CD4-positive, alpha-beta T cell treated with Interleukin-2 at 100 ng/mL for 4 hours (primary cell): Measurements from ENCODE around the gene CROCC2.

ENCODE experiments used
- DNase-seq: peaks from one replicate; pipeline ENCODE4 v3.0.0-alpha.2; 2020; ENCODE audit warnings: low spot score

CROCC2 gene

DNA sequence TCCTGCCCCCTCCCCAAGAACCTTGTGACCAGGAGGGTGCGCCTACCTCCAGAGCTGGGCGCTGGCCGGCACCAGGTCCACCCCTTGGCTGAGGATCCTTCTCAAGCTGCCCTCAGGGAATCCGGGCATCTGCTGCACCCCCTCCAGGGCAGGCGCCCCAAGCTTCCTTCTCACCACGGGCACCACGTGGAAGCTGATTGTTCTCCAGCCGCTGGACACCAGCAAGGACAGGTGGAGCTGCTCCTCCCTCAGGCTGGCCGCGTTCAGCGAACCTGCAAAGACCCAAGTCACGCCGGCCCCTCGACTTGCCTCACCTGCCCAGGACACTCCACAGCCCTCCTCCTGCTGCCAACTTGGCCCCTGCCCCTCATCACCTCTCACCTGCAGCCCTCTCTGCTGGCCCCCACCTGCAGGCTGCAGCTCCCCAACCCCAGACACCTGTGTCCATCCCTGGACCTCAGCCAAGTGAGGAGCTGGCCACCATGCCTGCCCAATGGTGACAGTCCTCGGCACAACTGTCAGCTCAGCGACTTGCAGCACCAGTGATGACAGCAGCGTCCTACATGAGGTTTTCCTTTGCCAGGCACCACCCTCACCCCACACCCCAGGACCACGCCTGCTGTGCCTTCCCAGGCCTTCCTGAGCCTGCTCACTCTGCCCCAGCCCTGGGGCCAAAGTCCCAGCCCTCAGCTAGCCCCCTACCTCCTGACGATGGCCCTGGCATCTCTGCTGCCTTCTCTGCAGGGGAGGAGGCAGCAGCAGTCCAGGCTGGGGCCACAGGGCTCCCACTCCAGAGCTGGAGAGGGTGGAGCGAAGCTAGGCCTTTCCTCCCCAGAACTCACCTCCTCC is 14.4 kb upstream of the CROCC2 start:
- no peak for DNase-seq

DNA sequence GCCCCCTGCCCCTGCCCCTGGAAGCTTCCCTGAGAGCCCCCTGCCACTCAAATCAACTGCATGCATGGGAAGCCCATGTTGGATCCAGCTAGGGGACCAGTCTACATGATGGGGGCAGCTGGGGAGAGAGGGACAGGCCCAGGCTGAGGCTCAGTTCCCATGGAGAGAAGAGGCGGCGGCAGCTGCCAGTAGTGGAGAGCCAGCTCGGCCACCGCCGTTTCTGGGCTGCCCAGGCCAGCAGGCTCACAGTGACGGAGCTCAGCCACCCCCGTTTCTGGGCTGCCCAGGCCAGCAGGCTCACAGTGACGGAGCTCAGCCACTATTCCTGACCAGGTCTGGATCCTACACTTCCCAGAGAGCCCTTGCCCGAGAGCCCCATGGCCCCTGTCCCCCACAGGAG is 13.8 kb upstream of the CROCC2 start:
- no peak for DNase-seq

DNA sequence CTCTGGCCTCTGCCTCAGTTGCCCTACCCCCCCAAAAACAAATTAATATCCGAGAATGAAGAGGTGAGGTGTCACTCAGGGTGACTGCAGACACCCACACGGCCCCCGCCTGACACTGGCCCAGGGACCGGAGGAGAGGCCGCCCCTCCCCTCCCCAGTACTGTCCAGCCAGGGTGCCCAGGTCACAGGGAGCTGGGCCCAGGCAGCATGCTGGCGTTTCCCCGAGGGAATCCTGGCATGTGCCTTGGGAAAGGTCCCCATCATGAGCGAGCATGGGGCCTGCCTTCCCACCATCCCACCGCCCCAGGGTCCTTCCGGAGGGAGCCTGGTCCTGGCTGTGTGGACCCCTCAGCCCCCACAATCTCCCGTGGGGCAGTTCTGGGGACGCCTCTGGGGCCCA is 13.2 kb upstream of the CROCC2 start:
- no peak for DNase-seq

DNA sequence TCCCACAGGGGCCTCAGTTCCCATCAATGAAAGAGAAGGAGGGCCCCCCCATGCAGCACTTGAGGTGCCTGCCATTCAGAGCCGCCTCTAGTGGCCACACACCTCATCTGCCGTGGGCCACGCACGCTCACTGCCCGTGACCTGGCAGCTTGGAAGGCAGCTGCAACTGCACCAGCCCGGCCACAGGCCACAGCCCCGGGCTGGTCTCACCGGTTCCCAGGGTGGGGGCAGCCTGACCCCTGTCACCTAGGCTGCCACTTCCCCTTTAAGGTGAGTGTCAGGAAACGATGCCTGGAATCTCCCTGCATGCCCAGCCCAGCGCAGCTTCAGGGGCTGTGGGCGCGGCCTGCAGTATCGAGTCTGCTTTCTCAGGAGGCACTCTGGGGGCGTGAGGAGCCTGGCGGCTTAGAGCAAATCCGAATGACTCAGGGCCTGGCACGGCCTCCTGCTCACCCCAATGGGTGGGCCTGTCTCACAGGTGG is 12.7 kb upstream of the CROCC2 start:
- DNase-seq: peak; percentile 2

DNA sequence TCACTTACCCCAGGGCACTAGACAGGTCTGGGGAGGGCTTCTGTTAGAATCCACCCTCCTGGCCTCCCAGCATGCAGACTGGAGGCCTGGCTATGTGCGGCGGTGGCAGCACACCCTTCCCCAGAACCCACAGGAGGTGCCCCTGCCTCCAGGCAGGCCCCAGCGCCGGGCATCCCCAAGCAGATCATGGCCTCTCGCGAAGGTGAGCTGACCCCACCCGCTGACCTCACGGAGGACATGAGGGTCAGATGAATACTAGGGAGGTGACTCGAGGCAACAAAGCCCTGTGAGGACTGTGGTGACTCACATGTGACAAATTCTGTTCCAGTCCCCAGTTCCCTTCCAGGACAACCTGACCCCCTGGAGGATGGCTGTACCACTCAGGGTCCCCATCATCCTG is 12.1 kb upstream of the CROCC2 start:
- no peak for DNase-seq

DNA sequence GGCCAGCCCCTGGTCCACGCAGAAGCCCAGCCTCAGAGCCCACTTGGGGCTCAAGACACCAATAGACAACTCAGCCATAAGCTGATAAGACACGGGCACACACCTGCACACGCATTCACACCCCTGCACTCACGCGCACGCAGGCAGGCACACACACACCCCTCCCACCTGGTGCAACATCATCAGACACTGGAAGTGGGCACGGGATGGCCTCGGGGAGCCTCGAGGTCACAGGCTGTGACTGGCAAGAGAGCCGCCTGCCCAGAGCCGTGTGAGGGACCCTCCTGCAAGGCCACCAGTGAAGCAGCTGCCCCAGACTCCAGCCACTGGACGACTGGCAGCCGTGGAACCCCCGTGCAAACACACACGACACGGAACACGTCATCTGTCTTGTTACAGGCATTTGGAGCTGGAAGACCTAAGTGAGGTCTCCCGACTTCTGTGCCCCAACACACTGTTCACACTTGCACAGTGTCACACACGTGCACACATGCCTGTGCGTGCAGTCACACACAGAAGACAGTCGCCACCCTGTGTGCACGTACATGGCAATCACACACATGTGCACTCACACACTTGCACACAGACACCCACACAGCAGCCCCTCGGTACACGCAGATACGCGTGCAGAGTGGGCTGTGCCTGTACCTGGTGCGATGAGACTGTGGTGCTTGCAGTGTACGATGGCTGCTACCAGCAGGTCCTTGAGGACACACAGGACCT is 11.1 kb upstream of the CROCC2 start:
- DNase-seq: no peak

DNA sequence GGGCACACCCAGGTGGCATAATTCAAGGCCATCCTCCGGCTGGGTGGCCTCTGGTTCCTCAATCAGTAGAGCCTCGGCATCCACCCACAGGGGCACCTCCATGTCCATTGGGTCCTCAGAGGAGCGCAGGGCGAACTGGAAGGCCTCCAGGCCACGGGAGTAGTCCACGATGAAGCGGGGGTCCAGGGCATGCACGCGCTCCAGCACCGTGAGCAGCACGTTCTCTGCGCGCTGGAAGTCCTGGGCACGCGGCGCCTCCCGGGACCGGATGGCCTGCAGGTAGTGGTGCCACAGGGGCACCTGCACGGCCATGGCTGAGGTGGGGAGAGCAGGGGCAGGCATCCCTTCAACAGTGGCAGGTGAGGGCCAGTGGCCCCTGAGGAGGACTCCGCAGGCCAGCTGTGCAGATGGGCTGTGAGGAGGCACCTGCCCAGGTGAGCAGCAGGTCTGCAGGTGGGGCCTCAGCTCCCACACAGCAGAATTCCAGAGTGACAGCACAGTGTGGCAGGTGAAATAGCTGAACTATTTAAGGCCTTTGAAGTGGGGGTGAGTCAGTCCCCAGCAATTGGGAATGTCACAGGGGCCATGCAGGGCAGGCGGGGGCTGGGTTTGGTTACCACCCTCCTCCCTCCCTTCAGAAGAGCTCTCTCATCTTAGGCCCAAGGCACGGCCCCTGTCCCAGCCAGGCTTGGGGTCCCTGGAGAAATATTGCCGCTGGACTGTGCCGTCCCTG is 10.3 kb upstream of the CROCC2 start, which contains the start of gene MAB21L4:
Gene MAB21L4, minus strand, starts transcription at position 501 of the 733 bp plus-strand sequence. Its CDS starts 159 bp downstream, at position 342.
- no peak for DNase-seq

DNA sequence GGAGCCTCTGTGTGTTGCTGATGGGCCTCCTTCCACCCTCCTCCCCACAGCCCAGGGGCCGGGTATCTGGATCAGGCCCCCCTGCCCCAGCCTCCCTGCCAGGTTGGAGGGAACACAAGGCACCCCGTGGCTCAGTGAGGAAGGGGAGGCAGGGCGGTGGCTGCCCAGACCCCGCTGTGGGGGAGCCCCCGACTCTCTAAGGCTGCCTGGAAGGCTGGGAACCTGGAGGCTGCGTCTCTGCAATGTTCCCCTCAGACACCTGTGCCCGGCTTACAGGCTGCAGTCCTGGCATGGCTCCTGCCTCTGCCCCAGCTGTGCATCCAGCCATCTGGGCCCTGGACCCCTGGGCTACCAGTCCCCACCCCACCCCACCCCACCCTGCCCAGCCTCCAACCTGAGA is 9.7 kb upstream of the CROCC2 start:
- DNase-seq: no peak

DNA sequence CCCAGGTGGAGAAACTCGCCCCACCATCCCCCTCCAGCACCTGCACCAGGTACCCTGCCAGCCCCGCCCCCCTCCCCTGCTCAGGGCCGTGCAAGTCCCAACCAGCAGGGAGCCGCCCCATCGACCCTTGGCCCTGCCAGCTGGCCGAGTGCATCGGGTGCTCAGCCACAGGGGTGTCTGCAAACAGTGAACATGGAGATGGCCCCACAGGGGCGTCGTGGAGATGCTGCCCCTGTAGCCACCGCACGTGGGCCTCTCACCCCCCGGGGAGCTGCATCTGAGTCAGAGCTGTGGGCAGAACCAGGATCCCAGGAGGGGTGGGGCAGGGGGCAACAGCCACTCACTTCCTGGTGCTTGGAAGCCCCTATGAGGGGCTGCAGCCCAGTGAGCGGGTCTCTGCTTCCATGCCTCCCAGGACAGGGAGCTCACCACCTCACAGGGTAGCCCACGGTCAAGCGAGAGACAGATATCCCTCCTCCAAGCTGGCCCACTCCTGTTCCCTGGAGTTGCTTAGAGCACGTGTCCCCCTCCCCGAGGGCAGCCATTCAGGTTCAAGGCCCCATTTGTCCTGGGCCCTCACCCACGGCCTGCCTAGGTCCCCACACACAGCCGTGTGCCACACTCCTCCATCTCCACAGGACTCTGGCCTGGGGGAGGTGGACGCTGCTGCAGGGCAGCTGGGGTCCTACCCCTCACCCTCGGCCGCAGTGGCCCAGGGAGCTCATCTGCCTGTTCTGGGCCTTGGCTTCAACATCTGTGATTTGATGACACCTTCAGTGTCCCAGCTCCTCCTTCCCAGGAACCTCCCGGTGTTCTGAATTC is 9.1 kb upstream of the CROCC2 start:
- no peak for DNase-seq

DNA sequence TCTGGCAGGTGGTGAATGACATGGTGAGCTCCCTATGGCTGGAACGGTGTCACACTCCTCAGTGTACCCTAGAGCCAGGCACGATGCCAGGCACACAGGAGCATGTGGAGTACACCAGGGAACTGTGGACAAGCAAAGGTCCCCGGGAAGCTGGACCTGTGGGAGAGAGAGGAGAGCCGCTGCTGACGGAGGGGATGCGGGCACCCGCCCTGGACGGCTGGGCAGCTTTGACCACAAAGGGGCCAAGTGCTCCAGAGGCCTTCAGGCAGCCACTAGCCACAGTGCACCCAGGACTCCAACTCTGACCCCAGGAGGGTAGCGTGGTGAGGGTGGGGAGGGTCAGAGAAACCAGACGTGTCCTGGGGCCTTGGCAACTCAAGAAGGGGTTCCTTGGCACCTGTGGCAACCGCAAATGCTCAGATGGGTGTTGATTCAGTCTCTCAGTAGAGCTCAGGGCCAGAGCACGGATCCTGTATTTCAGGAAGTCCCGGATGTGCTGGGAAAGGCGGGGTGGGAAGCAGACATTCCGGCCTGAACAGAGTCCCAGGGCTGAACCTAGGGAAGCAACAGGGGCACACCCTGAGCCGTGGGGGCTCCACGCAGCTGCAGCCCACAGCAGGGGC is 7.9 kb upstream of the CROCC2 start:
- DNase-seq: no peak

DNA sequence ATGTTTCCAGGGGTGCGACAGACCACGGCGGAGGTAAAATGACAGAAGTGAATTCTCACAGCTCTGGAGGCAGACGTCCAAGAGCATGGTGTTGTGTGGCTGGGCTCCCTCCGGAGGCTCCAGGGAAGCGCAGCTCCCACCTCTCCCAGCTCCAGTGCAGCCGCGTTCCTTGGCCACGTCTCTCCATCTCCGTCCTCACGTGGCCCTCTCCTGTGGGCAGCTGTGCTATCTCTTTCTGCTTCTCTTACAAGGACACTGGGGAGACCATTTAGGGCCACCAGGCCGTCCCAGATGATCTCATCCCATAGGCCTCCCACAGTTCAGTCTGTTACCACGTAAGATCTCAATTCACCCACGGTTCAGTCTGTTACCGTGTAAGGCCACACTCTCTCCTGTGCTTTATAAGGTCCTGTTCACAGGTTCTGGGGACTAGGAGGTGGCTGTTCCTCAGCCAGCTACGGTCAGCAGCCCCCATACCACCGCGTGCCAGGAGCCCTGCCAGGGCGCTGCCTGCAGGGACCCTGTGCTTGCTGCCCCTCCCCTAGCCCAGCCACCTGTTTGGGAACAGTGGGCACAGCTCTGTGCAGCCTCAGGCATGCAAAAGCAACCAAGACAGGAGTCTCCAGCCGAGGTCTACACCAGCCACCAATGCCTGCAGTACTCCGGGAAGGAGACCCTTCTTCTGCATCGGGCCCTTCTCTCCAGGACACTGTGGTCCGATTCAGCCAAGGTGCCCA is 7.2 kb upstream of the CROCC2 start:
- DNase-seq: no peak

DNA sequence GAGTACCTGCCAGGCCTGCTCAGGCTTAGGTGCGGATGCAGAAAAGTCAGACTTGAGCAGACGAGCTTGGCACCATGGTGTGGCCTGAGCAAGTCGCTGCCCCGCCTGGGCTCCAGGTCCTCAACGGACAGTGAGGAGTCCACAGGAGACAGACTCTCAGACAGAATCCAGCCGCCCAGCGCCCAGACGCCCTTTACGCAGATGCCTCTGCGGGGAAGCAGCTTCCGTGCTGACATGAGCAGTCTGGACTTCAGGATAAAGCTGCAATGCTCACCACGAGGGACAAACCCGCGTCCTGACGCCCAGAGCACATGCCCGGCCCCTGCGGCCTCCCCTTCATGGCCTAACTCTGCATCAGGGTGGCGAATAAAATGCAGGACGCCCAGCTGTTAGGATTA is 6.7 kb upstream of the CROCC2 start:
- DNase-seq: no peak

DNA sequence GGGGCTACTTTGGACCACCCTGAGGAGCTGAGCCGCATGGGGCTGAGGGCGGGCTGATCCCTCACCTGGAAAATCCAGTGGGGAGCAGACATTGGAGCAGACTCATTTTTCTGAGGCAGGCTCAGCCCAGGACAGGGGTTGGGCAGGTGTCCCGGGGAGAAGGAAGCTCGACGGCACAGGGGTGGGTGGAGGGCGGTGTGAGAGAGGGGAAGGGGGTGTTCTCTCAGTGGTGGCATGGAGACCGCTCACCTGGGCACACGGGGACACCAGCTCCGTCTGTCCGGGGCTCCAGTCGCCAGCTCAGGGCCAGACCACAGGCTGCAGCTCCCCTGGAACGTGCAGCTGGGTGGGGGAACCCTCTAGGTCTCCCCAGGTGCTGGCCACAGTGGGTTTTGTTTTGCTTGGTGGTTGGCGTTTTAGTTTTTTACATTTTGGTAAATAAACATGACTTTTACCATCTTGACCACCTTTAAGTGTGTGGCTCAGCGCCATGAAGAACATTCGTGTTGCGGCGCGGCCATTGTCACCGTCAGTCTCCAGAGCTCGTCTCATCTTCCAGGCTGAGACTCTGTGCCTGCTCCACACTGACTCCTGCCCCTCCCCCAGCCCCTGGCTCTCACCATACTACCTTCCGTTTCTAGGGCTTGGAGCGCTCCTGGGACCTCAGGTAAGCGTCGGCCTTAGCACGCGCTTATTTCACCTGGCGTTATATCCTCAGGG is 5.8 kb upstream of the CROCC2 start:
- no peak for DNase-seq

DNA sequence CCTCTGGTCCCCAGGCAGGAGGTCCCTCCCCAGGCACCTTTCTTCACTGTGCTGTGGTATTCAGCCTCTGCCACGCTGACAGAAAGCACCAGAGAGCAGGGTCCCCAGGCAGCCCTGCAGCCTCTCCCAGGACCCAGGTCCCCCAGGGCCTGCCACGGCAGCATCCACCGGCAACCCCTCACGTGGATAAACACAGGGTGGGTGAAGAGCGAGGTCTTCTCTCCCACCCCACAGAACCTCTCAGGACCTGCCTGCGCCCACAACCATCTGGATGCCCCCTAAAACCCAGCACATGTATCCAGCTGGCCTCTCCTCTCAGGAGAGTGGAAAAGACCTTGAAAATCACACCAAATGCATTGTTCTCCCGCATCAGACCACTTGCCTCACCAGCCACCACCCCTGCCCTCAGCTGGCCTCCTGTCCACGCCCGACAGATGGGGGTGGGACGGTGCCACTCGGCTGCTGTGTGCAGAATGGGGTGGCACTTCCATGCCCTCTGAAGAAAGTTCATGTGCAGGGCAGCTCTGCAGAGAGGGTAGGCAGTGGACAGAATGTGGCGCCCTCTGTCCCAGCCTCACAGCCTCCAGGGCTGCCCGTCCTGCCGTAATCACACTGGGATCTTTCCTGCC is 4.0 kb upstream of the CROCC2 start:
- DNase-seq: no peak

DNA sequence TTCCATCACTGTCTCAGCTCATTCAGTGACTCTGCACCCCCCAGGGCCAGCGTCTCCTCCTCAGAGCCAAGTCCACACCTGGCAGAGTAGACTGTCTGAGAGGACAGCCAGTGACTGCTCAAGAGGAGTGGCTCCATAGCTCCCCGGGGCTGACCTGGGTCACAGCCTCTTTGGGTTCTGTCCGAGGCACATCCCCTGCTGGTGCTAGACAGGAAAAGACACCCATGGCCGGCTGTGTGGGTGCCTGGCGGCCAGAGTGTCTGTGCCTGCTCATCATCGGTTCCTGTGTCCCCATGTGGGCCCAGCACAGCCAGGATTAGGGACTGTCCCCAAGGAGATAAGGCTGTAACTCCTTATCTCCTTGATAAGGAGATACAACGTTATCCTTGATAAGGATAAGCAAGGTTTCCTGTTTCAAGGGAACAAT is 3.5 kb upstream of the CROCC2 start:
- no peak for DNase-seq

DNA sequence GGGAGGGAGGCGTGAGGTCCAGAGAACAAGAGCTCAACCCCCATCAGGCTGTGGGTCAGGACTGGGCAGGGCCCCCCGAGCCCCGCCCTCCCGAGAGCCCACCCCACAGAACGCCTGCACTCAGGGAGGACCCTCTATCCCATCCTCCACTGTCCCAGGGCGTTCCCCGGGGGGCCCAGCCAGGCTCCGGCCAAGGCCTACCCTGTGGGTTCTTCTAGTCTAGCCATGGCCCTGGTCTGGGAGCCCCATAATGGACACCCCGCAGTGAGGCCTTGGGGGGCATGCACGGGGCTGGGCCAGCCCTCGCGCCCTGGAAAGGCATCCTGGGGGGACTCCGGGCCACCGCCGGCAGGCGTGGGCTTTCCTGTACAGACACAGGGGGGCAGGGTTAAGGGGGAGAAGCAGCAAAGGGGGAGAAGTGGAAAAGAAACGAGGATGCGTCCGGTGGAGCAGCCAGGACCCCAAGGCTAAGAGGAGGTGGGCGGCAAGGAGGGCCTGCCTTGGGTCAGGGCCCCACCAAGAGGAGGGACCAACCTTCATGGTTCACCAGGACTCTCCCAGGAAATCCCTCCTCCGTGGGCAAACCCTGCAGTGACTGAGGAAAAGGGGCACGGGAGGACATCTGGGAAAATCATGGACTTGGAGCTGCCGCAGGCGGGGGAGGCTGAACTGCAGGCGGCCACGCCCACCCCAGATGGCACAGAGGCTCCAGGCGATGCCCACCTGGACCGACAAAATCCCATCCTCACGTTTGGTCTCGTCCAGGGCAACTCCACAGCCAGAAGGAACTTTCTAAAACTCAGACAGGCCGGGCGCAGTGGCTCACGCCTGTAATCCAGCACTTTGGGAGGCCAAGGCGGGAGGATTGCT is 2.7 kb upstream of the CROCC2 start:
- DNase-seq: no peak

DNA sequence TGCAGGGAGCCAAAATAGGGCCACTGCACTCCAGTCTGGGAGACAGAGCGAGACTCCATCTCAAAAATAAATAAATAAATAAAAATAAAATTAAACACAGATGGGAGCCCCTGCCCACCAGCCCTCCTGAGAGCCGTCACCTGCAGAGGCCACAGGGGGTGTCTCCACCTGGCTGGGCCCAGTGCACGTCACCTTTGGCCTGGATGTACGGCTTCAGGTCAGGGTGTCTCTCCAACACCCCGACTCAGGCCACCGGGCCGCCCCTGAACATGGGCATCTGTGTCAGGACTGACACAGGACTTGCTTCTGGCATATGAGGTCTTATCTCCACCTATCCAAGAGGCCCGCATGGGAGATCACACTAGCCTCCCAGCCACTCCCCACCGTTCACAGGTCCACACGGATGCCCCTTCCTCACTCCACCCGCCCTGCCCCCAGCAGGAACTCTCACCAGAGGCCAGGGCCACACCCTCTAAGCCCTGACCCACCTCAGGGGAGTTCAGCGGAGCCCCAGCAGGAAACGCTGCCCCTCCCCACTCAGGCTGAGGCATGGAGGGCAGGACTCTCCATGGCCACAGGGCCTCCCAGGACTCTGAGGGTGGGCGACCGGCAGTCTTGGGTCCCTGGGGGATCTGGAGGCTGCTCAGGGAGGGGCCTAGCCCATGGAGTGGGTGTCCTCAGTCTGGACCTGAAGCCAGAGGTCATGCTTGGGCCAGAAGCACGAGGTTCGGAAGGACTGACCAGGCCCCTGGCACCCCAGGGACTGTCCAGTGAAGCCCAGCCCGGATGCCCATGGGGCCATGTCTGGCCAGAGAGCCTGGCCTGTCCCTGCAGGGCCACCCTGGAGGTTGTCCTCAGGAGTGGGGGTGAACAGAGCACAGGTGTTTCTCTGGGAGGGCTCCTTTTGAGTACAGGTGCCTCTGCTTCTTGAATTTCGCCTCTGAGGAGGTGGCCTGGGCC is 1.6 kb upstream of the CROCC2 start:
- DNase-seq: no peak
